H1 (cell line): ENCODE data around the gene GSC. TPM values are rescaled to one million over a fixed set of nuclear protein-coding genes. Genes with fewer than 3 reads are reported as not detected.

ENCODE experiments used
- CTCF ChIA-PET: fragments of 300-600 bp; sonication (Branson Sonifier 250); formaldehyde crosslinking; loops from one replicate; lab custom pipeline; 2021; ENCODE audit not compliant: partially characterized antibody; lab: Charles Lee
- POLR2A ChIA-PET: fragments of 300-600 bp; sonication (Branson Sonifier 250); formaldehyde crosslinking; loops from one replicate; lab custom pipeline; 2021; ENCODE audit warnings: inconsistent platforms; ENCODE audit not compliant: partially characterized antibody; lab: Charles Lee
- DNase-seq, 2 experiments: peaks; one replicate each; pipeline versions ENCODE4 v3.0.0 to v3.0.0-alpha.2; 2010 to 2022; ENCODE audit warnings: low spot score in 2 of 2, low read depth in 1 of 2, mixed read lengths in 1 of 2
- FAIRE-seq: peaks from 2 replicates; lab custom pipeline; 2011; peaks lifted over from hg19 to GRCh38; lab: Jason Lieb, UNC
- H2AFZ ChIP-seq: 2 replicates; pipeline ENCODE4 v1.8.1; 2012; ENCODE audit warnings: low read length, inconsistent platforms
- H2AK5ac ChIP-seq: 2 replicates; pipeline ENCODE4 v1.6.1; 2013; ENCODE audit warnings: low read depth, low read length
- H2BK120ac ChIP-seq: replicated peaks from 2 replicates; pipeline ENCODE3; 2013; ENCODE audit warnings: low read depth, low read length, inconsistent platforms
- H2BK12ac ChIP-seq: 2 replicates; pipeline ENCODE4 v1.6.1; 2013; ENCODE audit warnings: low read depth, low read length
- H2BK15ac ChIP-seq: 2 replicates; pipeline ENCODE4 v1.6.1; 2013; ENCODE audit warnings: low read length
- H2BK20ac ChIP-seq: 2 replicates; pipeline ENCODE4 v1.6.1; 2013; ENCODE audit warnings: low read length
- H2BK5ac ChIP-seq: 2 replicates; pipeline ENCODE4 v1.6.1; 2013; ENCODE audit warnings: low read depth, low read length
- H3K14ac ChIP-seq: 2 replicates; pipeline ENCODE4 v1.6.1; 2013; ENCODE audit warnings: inconsistent platforms; ENCODE audit not compliant: insufficient read length
- H3K18ac ChIP-seq: 2 replicates; pipeline ENCODE4 v1.6.1; 2013; ENCODE audit warnings: low read length; ENCODE audit errors: extremely low read depth
- H3K23ac ChIP-seq: 2 replicates; pipeline ENCODE4 v1.6.1; 2013; ENCODE audit warnings: inconsistent platforms; ENCODE audit not compliant: insufficient read length
- H3K23me2 ChIP-seq: 2 replicates; pipeline ENCODE4 v1.6.1; 2013; ENCODE audit warnings: low read depth, low read length
- H3K27ac ChIP-seq: 2 replicates; pipeline ENCODE4 v1.6.1; 2011; ENCODE audit warnings: low read depth, low read length, inconsistent platforms
- H3K27me3 ChIP-seq, 4 experiments: replicated peaks in 1 of 4; 1 replicate in 1 of 4; 2 replicates in 3 of 4; pipeline versions ENCODE4 v1.6.1 to v1.8.1; 2011 to 2013; ENCODE audit warnings: low read length in 3 of 4, mild to moderate bottlenecking in 3 of 4, inconsistent platforms in 2 of 4, mixed read lengths in 2 of 4, moderate library complexity in 1 of 4; ENCODE audit not compliant: control insufficient read depth in 3 of 4, insufficient read depth in 3 of 4; ENCODE audit errors: extremely low read depth in 1 of 4
- H3K36me3 ChIP-seq, 4 experiments: 2 replicates each; pipeline versions ENCODE4 v1.6.1 to v1.8.1; 2011 to 2013; ENCODE audit warnings: mild to moderate bottlenecking in 4 of 4, low read length in 3 of 4, moderate library complexity in 2 of 4, control low read depth in 1 of 4, inconsistent platforms in 1 of 4; ENCODE audit not compliant: insufficient read depth in 4 of 4, control insufficient read depth in 2 of 4
- H3K4ac ChIP-seq: replicated peaks from 2 replicates; pipeline ENCODE3; 2013; ENCODE audit warnings: low read length, low read depth, mixed read lengths, inconsistent platforms; ENCODE audit not compliant: insufficient read length
- H3K4me1 ChIP-seq, 4 experiments: replicated peaks in 1 of 4; 1 replicate in 1 of 4; 2 replicates in 3 of 4; pipeline versions ENCODE4 v1.6.1 to v1.8.1; 2011 to 2013; ENCODE audit warnings: low read length in 3 of 4, inconsistent platforms in 2 of 4, mixed read lengths in 1 of 4; ENCODE audit not compliant: insufficient read depth in 4 of 4, control insufficient read depth in 3 of 4
- H3K4me2 ChIP-seq, 2 experiments: 2 replicates each; pipeline versions ENCODE4 v1.6.1 to v1.8.1; 2011 to 2013; ENCODE audit warnings: low read depth in 2 of 2, low read length in 2 of 2, control low read depth in 1 of 2, inconsistent platforms in 1 of 2, mild to moderate bottlenecking in 1 of 2; ENCODE audit not compliant: insufficient read depth in 1 of 2
- H3K4me3 ChIP-seq, 4 experiments: fragments of 200-600, 300-600 bp in 1 of 4; sonication (generic), shearing (Covaris generic), sonication (Bioruptor Twin) in 1 of 4; 2 replicates each; pipeline versions ENCODE4 v1.5.1 to v1.8.1; 2011 to 2016; ENCODE audit warnings: low read length in 4 of 4, low read depth in 3 of 4, control low read depth in 2 of 4, inconsistent platforms in 2 of 4, mild to moderate bottlenecking in 2 of 4, mixed read lengths in 1 of 4, moderate library complexity in 1 of 4; ENCODE audit not compliant: insufficient read depth in 2 of 4; ENCODE audit errors: extremely low read depth in 1 of 4
- H3K56ac ChIP-seq: replicated peaks from 2 replicates; pipeline ENCODE3; 2013; ENCODE audit warnings: low read depth, mild to moderate bottlenecking, mixed read lengths, low read length, inconsistent platforms; ENCODE audit not compliant: insufficient read length
- H3K79me1 ChIP-seq: 2 replicates; pipeline ENCODE4 v1.6.1; 2013; ENCODE audit warnings: low read depth, low read length, control low read depth
- H3K79me2 ChIP-seq, 2 experiments: 2 replicates each; pipeline versions ENCODE4 v1.6.1 to v1.8.1; 2012 to 2013; ENCODE audit warnings: low read length in 2 of 2, mild to moderate bottlenecking in 2 of 2, inconsistent platforms in 1 of 2; ENCODE audit not compliant: insufficient read depth in 2 of 2, control insufficient read depth in 1 of 2
- H3K9ac ChIP-seq, 4 experiments: replicated peaks in 1 of 4; 1 replicate in 1 of 4; 2 replicates in 3 of 4; pipeline versions ENCODE4 v1.6.1 to v1.8.1; 2011 to 2013; ENCODE audit warnings: low read depth in 3 of 4, low read length in 3 of 4, control low read depth in 2 of 4, mild to moderate bottlenecking in 2 of 4, moderate library complexity in 2 of 4, inconsistent platforms in 1 of 4; ENCODE audit errors: extremely low read depth in 1 of 4
- H3K9me3 ChIP-seq, 2 experiments: 2 replicates each; pipeline versions ENCODE4 v1.6.1 to v1.8.1; 2012 to 2013; ENCODE audit warnings: mild to moderate bottlenecking in 2 of 2, moderate library complexity in 2 of 2, control low read depth in 1 of 2, inconsistent platforms in 1 of 2, low read depth in 1 of 2, low read length in 1 of 2, mixed read lengths in 1 of 2; ENCODE audit not compliant: insufficient read depth in 2 of 2
- H4K20me1 ChIP-seq, 2 experiments: replicated peaks in 1 of 2; 2 replicates each; pipeline versions ENCODE3 to v1.8.1; 2011 to 2013; ENCODE audit warnings: inconsistent platforms in 2 of 2, low read length in 2 of 2, mild to moderate bottlenecking in 1 of 2; ENCODE audit not compliant: insufficient read depth in 2 of 2, control insufficient read depth in 1 of 2
- H4K5ac ChIP-seq: 2 replicates; pipeline ENCODE4 v1.6.1; 2013; ENCODE audit warnings: low read length, low read depth, mixed read lengths, inconsistent platforms; ENCODE audit not compliant: insufficient read length
- H4K8ac ChIP-seq: 2 replicates; pipeline ENCODE4 v1.8.0; 2013; ENCODE audit warnings: mild to moderate bottlenecking, moderate library complexity, low read length, inconsistent platforms; ENCODE audit not compliant: insufficient read depth; ENCODE audit errors: extremely low read depth
- H4K91ac ChIP-seq: replicated peaks from 2 replicates; pipeline ENCODE3; 2013; ENCODE audit warnings: low read length, mixed read lengths, inconsistent platforms; ENCODE audit not compliant: insufficient read length
- CBX8 ChIP-seq: fragments of 300-800, 300-1000 bp; sonication (generic); IDR thresholded peaks from 2 replicates; pipeline ENCODE4 v1.7.1; 2016; ENCODE audit warnings: low read depth, low read length, borderline replicate concordance
- CTBP2 ChIP-seq: IDR thresholded peaks from 2 replicates; pipeline ENCODE4 v1.7.0; 2011; ENCODE audit warnings: borderline replicate concordance, mild to moderate bottlenecking, moderate library complexity, mixed read lengths, low read length; ENCODE audit not compliant: insufficient read depth, insufficient read length
- E2F6 ChIP-seq: IDR thresholded peaks from 2 replicates; pipeline ENCODE4 v1.6.1; 2012; ENCODE audit warnings: inconsistent platforms
- EZH2 ChIP-seq: fragments of 200-600 bp; sonication (generic); IDR thresholded peaks from 2 replicates; pipeline ENCODE4 v1.7.1; 2012; ENCODE audit warnings: low read depth, mild to moderate bottlenecking, moderate library complexity, low read length, inconsistent platforms; ENCODE audit not compliant: severe bottlenecking
- MAX ChIP-seq: IDR thresholded peaks from 2 replicates; pipeline ENCODE4 v1.6.1; 2012; ENCODE audit warnings: inconsistent platforms
- NRF1 ChIP-seq: IDR thresholded peaks from 2 replicates; pipeline ENCODE4 v1.6.1; 2011; ENCODE audit warnings: mild to moderate bottlenecking, low read depth, low read length, improper control_type of control experiment
- SP1 ChIP-seq: IDR thresholded peaks from 2 replicates; pipeline ENCODE4 v1.6.1; 2011; ENCODE audit warnings: low read depth, low read length
- YY1 ChIP-seq: IDR thresholded peaks from 2 replicates; pipeline ENCODE4 v1.6.1; 2011; ENCODE audit warnings: low read depth, mild to moderate bottlenecking, low read length
- WGBS, 2 experiments: shearing (Covaris generic) in 1 of 2; methylation state at CpG; one replicate each; pipeline versions ENCODE4 v1.1.6 to v1.1.7; 2013 to 2015; ENCODE audit warnings: low lambda C conversion rate in 2 of 2, mixed read lengths in 2 of 2, inconsistent platforms in 1 of 2, low coverage in 1 of 2, missing lambda C conversion rate in 1 of 2; ENCODE audit not compliant: insufficient replicate concordance in 2 of 2, insufficient coverage in 1 of 2, insufficient read length in 1 of 2; ENCODE audit errors: extremely low coverage in 1 of 2, missing lambda C conversion rate in 1 of 2; 5-methylcytosine and 5-hydroxymethylcytosine counted together
- polyA plus RNA-seq, 7 experiments: library from polyadenylated mRNA; depleted of rRNA in 3 of 7; stranded (reverse) in 5 of 7; unstranded in 2 of 7; fragments of >200 nt in 5 of 7; fragments of 200-250 nt in 2 of 7; gene quantifications; 1 replicate in 5 of 7; 2 replicates in 1 of 7; 4 replicates in 1 of 7; pipeline versions ENCODE4 v1.2.1 to v1.2.3, GENCODE V29; 2011 to 2013; ENCODE audit warnings: missing spikeins in 2 of 7, mixed read lengths in 2 of 7
- total RNA-seq: library from RNA; stranded (reverse); fragmentation: NEBNext Ultra II Directional; extraction: Animal tissue kit (Norgen Biotek cat#: 25700); gene quantifications from 2 replicates; pipeline ENCODE4 v1.2.1, GENCODE V29; 2021

GSC gene
- total and polyA plus RNA-seq, 2 of the 8 experiments (the other 6 are each of a cell fraction or from before 2014, with no cell fraction given), result 0.17 to 0.54 TPM

- H3K9ac ChIP-seq, result no peak overlapping the region
- no peak overlapping the region for H3K56ac ChIP-seq
- no peaks in the 10 kb centered on the region for H3K79me1 ChIP-seq
- peaks cover 7% of the 10 kb centered on the region; the same call in 1 of the 2 replicates for H3K23me2 ChIP-seq
- H2AFZ ChIP-seq, result no peak overlapping the region
- ChIA-PET CTCF (no interaction called here), POLR2A (interaction anchor here (1.1 to 1.5 kb wide), 3 partner anchors 9 to 11 kb away, joined by 3 to 4 read pairs (median 4); no protein-coding TSS in a partner anchor)
- H3K4ac ChIP-seq, result no peak overlapping the region
- H2AK5ac ChIP-seq, result no peak overlapping the region
- no peak overlapping the region for H2BK15ac ChIP-seq
- H2BK12ac ChIP-seq, result peak overlapping the region; percentile 11; the same call in 1 of the 2 replicates
- H4K8ac ChIP-seq, result peak overlapping the region; percentile 25; the same call in 1 of the 2 replicates
- H4K20me1 ChIP-seq, result peaks cover 11 to 13% of the 10 kb centered on the region in 2 experiments
- no peak overlapping the region for H2BK20ac ChIP-seq
- peaks cover 68 to 92% (median 85%) of the 10 kb centered on the region in 4 experiments for H3K27me3 ChIP-seq
- H3K36me3 ChIP-seq, result no peaks in the 10 kb centered on the region
- no peak overlapping the region for H2BK120ac ChIP-seq
- no peaks in the 10 kb centered on the region for H3K79me2 ChIP-seq
- H3K9me3 ChIP-seq, result no peaks in the 10 kb centered on the region
- peak; percentile 90 for TF ChIP-seq EZH2
- peak; percentile 61 for TF ChIP-seq CTBP2
- no peak for TF ChIP-seq YY1
- TF ChIP-seq E2F6, result peak; percentile 41; the same call in 1 of the 2 replicates
- 0 out of 2 replicates have a peak, but pooled peaks have one; percentile 29 for TF ChIP-seq SP1
- peak; percentile 61 for TF ChIP-seq MAX
- TF ChIP-seq CBX8, result 0 out of 2 replicates have a peak, but pooled peaks have one; percentile 44
- no peak for TF ChIP-seq NRF1
- H3K4me1 ChIP-seq, result peaks cover 16 to 43% (median 27%) of the 10 kb centered on the region in 4 experiments
- no peak overlapping the region for H3K27ac ChIP-seq
- peak overlapping the region; percentile 59 to 73 for H3K4me2 ChIP-seq
- DNase-seq (peak in 1 of 2 experiments; percentile 71), FAIRE-seq (no peak)
- 2% methylated on average over 42 of the region's 42 CpGs; no CpG with 5 or more reads in 1 of the 2 experiments for WGBS, 2 experiments
- H4K91ac ChIP-seq, result no peak overlapping the region
- no peak overlapping the region for H4K5ac ChIP-seq
- H3K18ac ChIP-seq, result no peak overlapping the region
- peak overlapping the region in 1 of 4 experiments; percentile 61; a peak in 5 of 8 replicates for H3K4me3 ChIP-seq
- no peak overlapping the region for H2BK5ac ChIP-seq
- H3K23ac ChIP-seq, result no peak overlapping the region
- H3K14ac ChIP-seq, result no peak overlapping the region
Measured at GRCh38 chr14:94773061-94773648, 3.2 kb upstream of the GSC start.
